ENCODE results near the gene KNSTRN.

DNA sequence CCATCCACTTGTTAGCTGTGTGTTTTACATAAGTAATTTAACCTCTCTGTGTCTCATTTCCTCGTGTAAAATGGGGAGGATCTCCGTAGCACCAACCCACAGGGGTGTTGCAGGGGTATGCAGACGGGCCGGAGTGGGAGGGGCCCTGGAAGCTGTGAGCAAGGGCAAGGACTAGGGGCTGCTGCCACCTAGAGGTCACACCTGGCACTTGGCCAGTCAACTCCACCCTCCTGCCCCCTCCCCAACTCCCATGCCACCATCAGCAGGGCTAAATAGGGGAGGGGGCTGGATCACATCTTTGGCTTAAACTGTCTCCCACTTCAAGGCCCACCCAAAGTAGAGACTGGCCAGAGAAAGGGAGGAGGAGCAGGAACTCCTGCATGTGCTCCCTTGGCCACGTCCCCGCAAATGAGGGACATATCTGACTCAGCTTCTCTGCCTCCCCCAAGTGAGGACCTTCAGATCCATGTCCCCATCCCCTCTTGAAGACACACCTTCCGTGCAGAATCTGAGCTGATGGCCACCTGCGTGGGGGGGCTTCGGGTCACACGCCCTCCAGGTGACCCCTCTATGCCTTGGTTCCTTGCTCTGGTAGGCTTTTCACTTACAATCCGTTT is 44.4 kb upstream of the KNSTRN start:
- TF ChIP-seq EZH2 (optimal IDR thresholded peaks at IDR 0.05; ENCODE audit: low read depth, low read length), result no peak
- TF ChIP-seq, protein P1, sequence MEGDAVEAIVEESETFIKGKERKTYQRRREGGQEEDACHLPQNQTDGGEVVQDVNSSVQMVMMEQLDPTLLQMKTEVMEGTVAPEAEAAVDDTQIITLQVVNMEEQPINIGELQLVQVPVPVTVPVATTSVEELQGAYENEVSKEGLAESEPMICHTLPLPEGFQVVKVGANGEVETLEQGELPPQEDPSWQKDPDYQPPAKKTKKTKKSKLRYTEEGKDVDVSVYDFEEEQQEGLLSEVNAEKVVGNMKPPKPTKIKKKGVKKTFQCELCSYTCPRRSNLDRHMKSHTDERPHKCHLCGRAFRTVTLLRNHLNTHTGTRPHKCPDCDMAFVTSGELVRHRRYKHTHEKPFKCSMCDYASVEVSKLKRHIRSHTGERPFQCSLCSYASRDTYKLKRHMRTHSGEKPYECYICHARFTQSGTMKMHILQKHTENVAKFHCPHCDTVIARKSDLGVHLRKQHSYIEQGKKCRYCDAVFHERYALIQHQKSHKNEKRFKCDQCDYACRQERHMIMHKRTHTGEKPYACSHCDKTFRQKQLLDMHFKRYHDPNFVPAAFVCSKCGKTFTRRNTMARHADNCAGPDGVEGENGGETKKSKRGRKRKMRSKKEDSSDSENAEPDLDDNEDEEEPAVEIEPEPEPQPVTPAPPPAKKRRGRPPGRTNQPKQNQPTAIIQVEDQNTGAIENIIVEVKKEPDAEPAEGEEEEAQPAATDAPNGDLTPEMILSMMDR (IDR thresholded peaks at IDR 0.05; ENCODE audit: low read length), result peak; percentile 95
- no peak for TF ChIP-seq EZH2phosphoT487 (IDR thresholded peaks at IDR 0.05; ENCODE audit: low read length)

Measured in MM.1S (cell line).